ENCODE data around the gene ANKRD53. TPM values are rescaled to one million over a fixed set of nuclear protein-coding genes. Genes with fewer than 3 reads are reported as not detected.

Gene ANKRD53
- polyA plus RNA-seq, 1 of the 3 experiments (the other 2 are of a cell fraction): 0.58 TPM

DNA sequence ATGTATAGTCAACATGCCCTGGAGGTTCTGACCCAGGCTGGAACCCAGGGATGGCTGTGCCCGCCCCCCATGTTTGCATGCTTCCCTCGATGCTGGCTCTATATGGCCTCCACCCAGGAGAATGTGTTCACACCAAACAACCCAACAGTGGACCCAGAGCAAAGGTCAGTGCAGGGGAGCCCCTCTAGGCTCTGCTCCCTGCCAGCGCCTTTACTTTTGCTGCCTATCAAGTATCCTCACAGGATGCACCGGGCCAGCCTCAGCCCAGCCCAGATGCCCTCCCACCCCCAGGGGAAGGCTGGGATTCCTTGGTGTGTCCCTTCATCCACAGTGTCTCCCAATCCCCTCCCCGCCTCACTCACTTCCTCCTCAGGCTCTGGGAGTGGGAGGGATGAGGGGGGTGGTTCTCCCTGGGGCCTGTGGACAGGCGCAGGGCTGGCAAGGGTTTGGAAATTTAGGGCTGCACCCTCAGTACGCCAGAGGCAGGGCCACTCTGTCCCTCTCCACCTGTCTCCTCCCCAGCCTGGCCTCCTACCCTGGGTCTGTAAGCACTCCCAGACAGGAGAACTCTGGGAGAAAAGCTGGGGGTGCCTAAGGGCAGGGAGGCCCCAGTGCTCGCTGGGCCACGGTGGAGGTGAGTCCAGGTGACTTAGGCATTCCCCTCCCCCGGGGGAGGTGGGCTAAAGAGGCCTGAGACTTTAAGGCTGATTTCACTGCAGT is 40.4 kb upstream of the ANKRD53 start:
- Histone ChIP-seq H3K36me3 (replicated peaks in 1 of 2; ENCODE audit: control insufficient read depth in 1 of 2, insufficient read depth in 2 of 2, low read length in 1 of 2) (no peaks in the 10 kb centered on the region), H3F3A (replicated peaks; ENCODE audit: insufficient read depth) (no peaks in the 10 kb centered on the region), H3K9me2 (no peaks in the 10 kb centered on the region), H3K9ac (no peak overlapping the region), H3K4me1 (ENCODE audit: control insufficient read depth in 1 of 2, insufficient read depth in 2 of 2, low read depth in 1 of 2, low read length in 1 of 2) (peaks cover 0 to 12% of the 10 kb centered on the region in 2 experiments; a peak in 1 of 4 replicates), H3K79me2 (ENCODE audit: insufficient read depth) (no peaks in the 10 kb centered on the region), H3K27ac (ENCODE audit: low read depth in 2 of 2, low read length in 1 of 2) (no peak overlapping the region), H3K4me2 (no peak overlapping the region), H3K9me3 (no peaks in the 10 kb centered on the region), H2AFZ (ENCODE audit: low read depth) (no peak overlapping the region), H3K27me3 (ENCODE audit: insufficient read depth) (no peaks in the 10 kb centered on the region), H4K20me1 (ENCODE audit: insufficient read depth) (no peaks in the 10 kb centered on the region), H3K4me3 (ENCODE audit: low read depth in 2 of 2, low read length in 1 of 2) (no peak overlapping the region)
- ChIA-PET CTCF (interaction anchor here (1.3 to 7.5 kb wide), 4 partner anchors 9 to 75 kb away, joined by 5 to 79 read pairs (median 13); no protein-coding TSS in a partner anchor), POLR2A (no interaction called here)
- no peak for TF ChIP-seq EP300 (IDR thresholded peaks at IDR 0.05; ENCODE audit: borderline replicate concordance in 1 of 2, low read depth in 1 of 2, low read length in 1 of 2)
- TF ChIP-seq, protein P1, sequence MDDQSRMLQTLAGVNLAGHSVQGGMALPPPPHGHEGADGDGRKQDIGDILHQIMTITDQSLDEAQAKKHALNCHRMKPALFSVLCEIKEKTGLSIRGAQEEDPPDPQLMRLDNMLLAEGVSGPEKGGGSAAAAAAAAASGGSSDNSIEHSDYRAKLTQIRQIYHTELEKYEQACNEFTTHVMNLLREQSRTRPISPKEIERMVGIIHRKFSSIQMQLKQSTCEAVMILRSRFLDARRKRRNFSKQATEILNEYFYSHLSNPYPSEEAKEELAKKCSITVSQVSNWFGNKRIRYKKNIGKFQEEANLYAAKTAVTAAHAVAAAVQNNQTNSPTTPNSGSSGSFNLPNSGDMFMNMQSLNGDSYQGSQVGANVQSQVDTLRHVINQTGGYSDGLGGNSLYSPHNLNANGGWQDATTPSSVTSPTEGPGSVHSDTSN (IDR thresholded peaks at IDR 0.05): no peak
- no peak for DNase-seq
- WGBS (ENCODE audit: low lambda C conversion rate): 95% methylated on average over 3 of the region's 10 CpGs

DNA sequence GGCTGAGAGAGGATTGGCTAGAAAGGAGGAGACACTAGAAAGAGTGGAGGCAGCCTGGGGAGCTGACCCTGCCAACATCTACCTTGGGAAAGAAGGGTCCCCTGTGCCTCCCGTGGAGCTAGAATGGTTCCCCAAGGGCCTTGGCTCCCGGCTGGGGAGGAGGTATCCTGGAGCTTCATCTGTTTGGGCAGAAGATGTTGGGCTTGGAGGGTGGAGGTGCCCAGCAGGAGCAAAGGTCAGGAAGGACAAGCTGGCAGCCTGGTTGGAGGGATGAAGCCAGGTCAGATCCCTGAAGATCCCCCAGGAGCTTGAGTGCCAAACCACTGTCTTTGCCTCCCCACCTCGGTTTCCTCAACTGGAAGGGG is 39.9 kb upstream of the ANKRD53 start:
- DNase-seq: no peak
- TF ChIP-seq SMC3 (IDR thresholded peaks at IDR 0.05; ENCODE audit: low read depth, low read length): no peak
- TF ChIP-seq EP300 (IDR thresholded peaks at IDR 0.05; ENCODE audit: borderline replicate concordance in 1 of 2, low read depth in 1 of 2, low read length in 1 of 2): no peak
- TF ChIP-seq YY1 (IDR thresholded peaks at IDR 0.05; ENCODE audit: low read depth): no peak
- TF ChIP-seq NRF1 (IDR thresholded peaks at IDR 0.05; ENCODE audit: low read depth, low read length): no peak
- no peak for TF ChIP-seq RFX5 (IDR thresholded peaks at IDR 0.05; ENCODE audit: low read length)
- no peak for TF ChIP-seq FOXM1 (IDR thresholded peaks at IDR 0.05; ENCODE audit: low read depth)
- no peak for TF ChIP-seq MEF2A (IDR thresholded peaks at IDR 0.05; ENCODE audit: borderline replicate concordance, low read depth)
- TF ChIP-seq CHD2 (IDR thresholded peaks at IDR 0.05; ENCODE audit: low read length, partially characterized antibody): no peak
- TF ChIP-seq ELF1 (IDR thresholded peaks at IDR 0.05): no peak
- TF ChIP-seq, protein P2, sequence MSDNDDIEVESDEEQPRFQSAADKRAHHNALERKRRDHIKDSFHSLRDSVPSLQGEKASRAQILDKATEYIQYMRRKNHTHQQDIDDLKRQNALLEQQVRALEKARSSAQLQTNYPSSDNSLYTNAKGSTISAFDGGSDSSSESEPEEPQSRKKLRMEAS (IDR thresholded peaks at IDR 0.05; ENCODE audit: low read depth): no peak
- no peak for TF ChIP-seq FOSL2 (IDR thresholded peaks at IDR 0.05; ENCODE audit: borderline replicate concordance, low read depth)
- TF ChIP-seq, protein P3, sequence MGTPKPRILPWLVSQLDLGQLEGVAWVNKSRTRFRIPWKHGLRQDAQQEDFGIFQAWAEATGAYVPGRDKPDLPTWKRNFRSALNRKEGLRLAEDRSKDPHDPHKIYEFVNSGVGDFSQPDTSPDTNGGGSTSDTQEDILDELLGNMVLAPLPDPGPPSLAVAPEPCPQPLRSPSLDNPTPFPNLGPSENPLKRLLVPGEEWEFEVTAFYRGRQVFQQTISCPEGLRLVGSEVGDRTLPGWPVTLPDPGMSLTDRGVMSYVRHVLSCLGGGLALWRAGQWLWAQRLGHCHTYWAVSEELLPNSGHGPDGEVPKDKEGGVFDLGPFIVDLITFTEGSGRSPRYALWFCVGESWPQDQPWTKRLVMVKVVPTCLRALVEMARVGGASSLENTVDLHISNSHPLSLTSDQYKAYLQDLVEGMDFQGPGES (IDR thresholded peaks at IDR 0.05; ENCODE audit: low read depth, low read length): no peak
- WGBS (ENCODE audit: low lambda C conversion rate): 91% methylated on average over 2 of the region's 3 CpGs
- CTCF ChIA-PET: interaction anchor here (1.3 to 7.5 kb wide), 4 partner anchors 8 to 75 kb away, joined by 5 to 79 read pairs (median 13); no protein-coding TSS in a partner anchor
- no peak overlapping the region for H3K4me2 ChIP-seq
- no peaks in the 10 kb centered on the region for H3K79me2 ChIP-seq (ENCODE audit: insufficient read depth)
- no peaks in the 10 kb centered on the region for H4K20me1 ChIP-seq (ENCODE audit: insufficient read depth)
- no peak overlapping the region for H3K4me3 ChIP-seq (ENCODE audit: low read depth in 2 of 2, low read length in 1 of 2)
- peaks cover 0 to 18% of the 10 kb centered on the region in 2 experiments; a peak in 1 of 4 replicates for H3K4me1 ChIP-seq (ENCODE audit: control insufficient read depth in 1 of 2, insufficient read depth in 2 of 2, low read depth in 1 of 2, low read length in 1 of 2)
- H3K9ac ChIP-seq: no peak overlapping the region
- no peaks in the 10 kb centered on the region for H3K36me3 ChIP-seq (replicated peaks in 1 of 2; ENCODE audit: control insufficient read depth in 1 of 2, insufficient read depth in 2 of 2, low read length in 1 of 2)
- H3K27me3 ChIP-seq (ENCODE audit: insufficient read depth): no peaks in the 10 kb centered on the region
- H3F3A ChIP-seq (replicated peaks; ENCODE audit: insufficient read depth): no peaks in the 10 kb centered on the region
- no peak overlapping the region for H3K27ac ChIP-seq (ENCODE audit: low read depth in 2 of 2, low read length in 1 of 2)
- no peaks in the 10 kb centered on the region for H3K9me3 ChIP-seq
- no peaks in the 10 kb centered on the region for H3K9me2 ChIP-seq
- POLR2A ChIA-PET: no interaction called here
- H2AFZ ChIP-seq (ENCODE audit: low read depth): no peak overlapping the region
